ENCODE data around the gene FOXE3.
"Not testable (repeated sequence)": the region's sequence is repeated elsewhere in the genome, so short reads cannot be mapped to it uniquely, and the experiment has no call there.

The FOXE3 gene

DNA sequence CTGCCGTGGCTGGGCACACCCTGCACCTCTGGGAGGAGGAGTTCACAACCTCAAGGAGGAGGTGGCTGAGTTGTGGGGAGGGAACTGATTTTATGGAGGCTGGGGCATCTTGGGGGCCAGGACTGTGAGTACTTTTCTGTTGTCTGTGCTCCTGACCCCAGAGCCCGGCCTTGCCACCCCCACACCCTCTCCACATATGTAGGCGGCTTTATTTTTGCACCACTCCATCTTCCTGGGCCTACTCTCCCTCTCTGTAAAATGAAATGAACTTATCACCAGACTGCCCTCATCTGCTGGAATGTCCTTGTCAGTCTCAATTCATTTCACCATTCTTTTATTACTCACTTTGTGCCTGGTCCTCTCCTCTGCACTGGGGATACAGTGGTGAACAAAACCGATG lies 34.5 kb downstream of the FOXE3 start:
- Histone ChIP-seq H3K4me2 (ENCODE audit: low read length) (no peak overlapping the region), H3K36me3 (ENCODE audit: control insufficient read depth, low read length) (no peaks in the 10 kb centered on the region), H4K20me1 (ENCODE audit: control insufficient read depth, insufficient read depth, low read depth, low read length) (no peaks in the 10 kb centered on the region), H3K79me2 (ENCODE audit: control insufficient read depth, low read length) (no peaks in the 10 kb centered on the region), H3K4me1 (ENCODE audit: control insufficient read depth, low read length) (no peaks in the 10 kb centered on the region), H3K27ac (ENCODE audit: low read depth, low read length) (no peak overlapping the region), H3K27me3 (ENCODE audit: control insufficient read depth, low read length) (peaks cover 27% of the 10 kb centered on the region), H3K9me3 (ENCODE audit: control insufficient read depth, insufficient read depth, low read length) (no peaks in the 10 kb centered on the region), H3K4me3 (ENCODE audit: low read length) (no peak overlapping the region), H3K9me2 (replicated peaks; ENCODE audit: control insufficient read depth, low read length) (no peaks in the 10 kb centered on the region), H3F3A (ENCODE audit: control insufficient read depth, insufficient read depth) (no peaks in the 10 kb centered on the region)
- TF ChIP-seq, protein P1, sequence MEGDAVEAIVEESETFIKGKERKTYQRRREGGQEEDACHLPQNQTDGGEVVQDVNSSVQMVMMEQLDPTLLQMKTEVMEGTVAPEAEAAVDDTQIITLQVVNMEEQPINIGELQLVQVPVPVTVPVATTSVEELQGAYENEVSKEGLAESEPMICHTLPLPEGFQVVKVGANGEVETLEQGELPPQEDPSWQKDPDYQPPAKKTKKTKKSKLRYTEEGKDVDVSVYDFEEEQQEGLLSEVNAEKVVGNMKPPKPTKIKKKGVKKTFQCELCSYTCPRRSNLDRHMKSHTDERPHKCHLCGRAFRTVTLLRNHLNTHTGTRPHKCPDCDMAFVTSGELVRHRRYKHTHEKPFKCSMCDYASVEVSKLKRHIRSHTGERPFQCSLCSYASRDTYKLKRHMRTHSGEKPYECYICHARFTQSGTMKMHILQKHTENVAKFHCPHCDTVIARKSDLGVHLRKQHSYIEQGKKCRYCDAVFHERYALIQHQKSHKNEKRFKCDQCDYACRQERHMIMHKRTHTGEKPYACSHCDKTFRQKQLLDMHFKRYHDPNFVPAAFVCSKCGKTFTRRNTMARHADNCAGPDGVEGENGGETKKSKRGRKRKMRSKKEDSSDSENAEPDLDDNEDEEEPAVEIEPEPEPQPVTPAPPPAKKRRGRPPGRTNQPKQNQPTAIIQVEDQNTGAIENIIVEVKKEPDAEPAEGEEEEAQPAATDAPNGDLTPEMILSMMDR (IDR thresholded peaks at IDR 0.05; ENCODE audit: low read depth, low read length, poor library complexity, severe bottlenecking), result no peak
- TF ChIP-seq EZH2phosphoT487 (IDR thresholded peaks at IDR 0.05; ENCODE audit: borderline replicate concordance, low read length), result no peak

DNA sequence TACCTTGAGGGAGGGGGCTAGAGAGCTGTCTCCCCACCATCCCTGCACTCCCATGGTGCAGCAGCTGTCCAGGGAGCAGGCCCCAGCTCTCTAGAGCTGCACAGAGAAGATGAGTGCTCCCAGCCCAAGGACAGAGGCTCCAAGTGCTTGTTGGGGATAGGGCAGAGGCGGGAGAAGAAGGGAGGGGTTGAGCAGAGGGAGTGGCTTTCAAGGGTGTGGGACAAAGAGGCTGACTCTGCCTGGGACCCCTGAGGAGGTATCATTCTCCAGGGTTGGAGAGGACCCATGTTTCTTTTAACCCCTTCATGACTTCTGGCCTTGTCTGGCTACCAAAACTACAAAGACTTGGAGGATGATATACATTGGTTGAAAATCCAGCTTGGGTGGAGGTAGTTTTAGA lies 36.3 kb downstream of the FOXE3 start:
- no peaks in the 10 kb centered on the region for H3K9me3 ChIP-seq (ENCODE audit: control insufficient read depth, insufficient read depth, low read length)
- H3K79me2 ChIP-seq (ENCODE audit: control insufficient read depth, low read length), result no peaks in the 10 kb centered on the region
- H3K4me2 ChIP-seq (ENCODE audit: low read length), result no peak overlapping the region
- no peaks in the 10 kb centered on the region for H3K9me2 ChIP-seq (replicated peaks; ENCODE audit: control insufficient read depth, low read length)
- no peak overlapping the region for H3K4me3 ChIP-seq (ENCODE audit: low read length)
- no peaks in the 10 kb centered on the region for H3F3A ChIP-seq (ENCODE audit: control insufficient read depth, insufficient read depth)
- H4K20me1 ChIP-seq (ENCODE audit: control insufficient read depth, insufficient read depth, low read depth, low read length), result no peaks in the 10 kb centered on the region
- no peak overlapping the region for H3K27ac ChIP-seq (ENCODE audit: low read depth, low read length)
- no peaks in the 10 kb centered on the region for H3K4me1 ChIP-seq (ENCODE audit: control insufficient read depth, low read length)
- H3K27me3 ChIP-seq (ENCODE audit: control insufficient read depth, low read length), result peaks cover 8% of the 10 kb centered on the region
- H3K36me3 ChIP-seq (ENCODE audit: control insufficient read depth, low read length), result no peaks in the 10 kb centered on the region
- no peak for TF ChIP-seq EZH2phosphoT487 (IDR thresholded peaks at IDR 0.05; ENCODE audit: borderline replicate concordance, low read length)
- TF ChIP-seq, protein P1 (IDR thresholded peaks at IDR 0.05; ENCODE audit: low read depth, low read length, poor library complexity, severe bottlenecking), result no peak

DNA sequence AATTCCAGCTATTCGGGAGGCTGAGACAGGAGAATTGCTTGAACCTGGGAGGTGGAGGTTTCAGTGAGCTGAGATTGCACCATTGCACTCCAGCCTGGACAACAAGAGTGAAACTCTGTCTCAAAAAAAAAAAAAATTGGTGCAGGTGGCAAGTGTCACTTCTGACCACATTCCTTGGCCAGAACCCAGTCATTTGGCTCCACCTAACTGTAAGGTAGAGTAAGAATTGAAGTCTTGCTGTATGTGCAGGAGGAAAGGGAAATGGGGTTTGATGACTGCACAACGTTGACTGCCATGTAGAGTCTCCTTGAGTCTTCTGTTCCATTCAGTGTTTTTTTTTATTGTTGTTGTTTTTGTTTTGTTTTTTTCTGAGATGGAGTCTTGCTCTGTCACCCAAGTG lies 37.8 kb downstream of the FOXE3 start:
- not testable (repeated sequence) for H3K27ac ChIP-seq (ENCODE audit: low read depth, low read length); H3F3A ChIP-seq (ENCODE audit: control insufficient read depth, insufficient read depth); H3K27me3 ChIP-seq (ENCODE audit: control insufficient read depth, low read length); H4K20me1 ChIP-seq (ENCODE audit: control insufficient read depth, insufficient read depth, low read depth, low read length); H3K4me1 ChIP-seq (ENCODE audit: control insufficient read depth, low read length); H3K36me3 ChIP-seq (ENCODE audit: control insufficient read depth, low read length); H3K9me3 ChIP-seq (ENCODE audit: control insufficient read depth, insufficient read depth, low read length); H3K79me2 ChIP-seq (ENCODE audit: control insufficient read depth, low read length); H3K9me2 ChIP-seq (replicated peaks; ENCODE audit: control insufficient read depth, low read length); H3K4me3 ChIP-seq (ENCODE audit: low read length); H3K4me2 ChIP-seq (ENCODE audit: low read length)

DNA sequence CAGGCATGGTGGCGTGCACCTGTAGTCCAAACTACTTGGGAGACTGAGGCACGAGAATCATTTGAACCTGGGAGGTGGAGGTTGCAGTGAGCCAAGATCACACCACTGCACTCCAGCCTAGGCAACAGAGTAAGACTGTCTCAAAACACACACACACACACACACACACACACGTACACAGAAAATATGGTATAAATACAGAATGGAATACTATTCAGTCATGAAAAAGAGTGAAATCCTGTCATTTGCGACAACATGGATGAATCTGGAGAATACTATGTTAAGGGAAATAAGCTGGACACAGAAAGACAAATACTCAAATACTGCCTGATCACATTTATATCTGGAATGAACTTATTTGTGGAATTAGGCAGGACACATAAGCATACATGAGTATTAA lies 40.2 kb downstream of the FOXE3 start:
- H4K20me1 ChIP-seq (ENCODE audit: control insufficient read depth, insufficient read depth, low read depth, low read length), result 0 out of 2 replicates have a peak, but pooled peaks cover 3% of the 10 kb centered on the region
- no peaks in the 10 kb centered on the region for H3K36me3 ChIP-seq (ENCODE audit: control insufficient read depth, low read length)
- peaks cover 4% of the 10 kb centered on the region; the same call in 1 of the 2 replicates for H3K27me3 ChIP-seq (ENCODE audit: control insufficient read depth, low read length)
- H3K4me2 ChIP-seq (ENCODE audit: low read length), result no peak overlapping the region
- no peaks in the 10 kb centered on the region for H3F3A ChIP-seq (ENCODE audit: control insufficient read depth, insufficient read depth)
- no peak for TF ChIP-seq EZH2phosphoT487 (IDR thresholded peaks at IDR 0.05; ENCODE audit: borderline replicate concordance, low read length)
- TF ChIP-seq, protein P1 (IDR thresholded peaks at IDR 0.05; ENCODE audit: low read depth, low read length, poor library complexity, severe bottlenecking), result no peak
- no peaks in the 10 kb centered on the region for H3K9me3 ChIP-seq (ENCODE audit: control insufficient read depth, insufficient read depth, low read length)
- no peaks in the 10 kb centered on the region for H3K79me2 ChIP-seq (ENCODE audit: control insufficient read depth, low read length)
- H3K9me2 ChIP-seq (replicated peaks; ENCODE audit: control insufficient read depth, low read length), result no peaks in the 10 kb centered on the region
- H3K27ac ChIP-seq (ENCODE audit: low read depth, low read length), result no peak overlapping the region
- no peak overlapping the region for H3K4me3 ChIP-seq (ENCODE audit: low read length)
- H3K4me1 ChIP-seq (ENCODE audit: control insufficient read depth, low read length), result no peaks in the 10 kb centered on the region

DNA sequence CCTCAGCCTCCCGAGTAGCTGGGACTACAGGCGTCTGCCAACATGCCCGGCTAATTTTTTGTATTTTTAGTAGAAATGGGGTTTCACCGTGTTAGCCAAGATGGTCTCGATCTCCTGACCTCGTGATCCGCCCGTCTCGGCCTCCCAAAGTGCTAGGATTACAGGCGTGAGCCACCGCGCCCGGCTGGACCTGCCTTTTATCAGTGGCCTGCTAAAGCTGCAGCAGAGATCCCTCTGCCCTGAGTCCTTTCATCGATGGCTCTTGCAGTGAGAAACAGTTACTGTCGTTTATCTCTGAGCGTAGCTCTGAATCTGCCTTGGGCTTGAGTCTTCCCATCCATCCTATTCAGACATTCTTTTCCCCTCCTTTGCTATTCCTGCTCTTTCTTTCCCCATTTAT lies 41.5 kb downstream of the FOXE3 start:
- H3K4me2 ChIP-seq (ENCODE audit: low read length); H3K27me3 ChIP-seq (ENCODE audit: control insufficient read depth, low read length); H3K4me1 ChIP-seq (ENCODE audit: control insufficient read depth, low read length); H3K9me3 ChIP-seq (ENCODE audit: control insufficient read depth, insufficient read depth, low read length); H3K27ac ChIP-seq (ENCODE audit: low read depth, low read length); H3K4me3 ChIP-seq (ENCODE audit: low read length); H3K36me3 ChIP-seq (ENCODE audit: control insufficient read depth, low read length); H4K20me1 ChIP-seq (ENCODE audit: control insufficient read depth, insufficient read depth, low read depth, low read length); H3K9me2 ChIP-seq (replicated peaks; ENCODE audit: control insufficient read depth, low read length); H3F3A ChIP-seq (ENCODE audit: control insufficient read depth, insufficient read depth); H3K79me2 ChIP-seq (ENCODE audit: control insufficient read depth, low read length): not testable (repeated sequence)
